Neural progenitor cell (in vitro differentiated cells): ENCODE measurements around the gene GPR68. TPM values are rescaled to one million over a fixed set of nuclear protein-coding genes. Genes with fewer than 3 reads are reported as not detected.

ENCODE experiments used
- DNase-seq: peaks from one replicate; pipeline ENCODE4 v3.0.0-alpha.2; 2016; ENCODE audit warnings: low spot score
- H2AFZ ChIP-seq: fragments of 200-600 bp; sonication (generic); replicated peaks from 2 replicates; pipeline ENCODE4 v1.6.1; 2016; ENCODE audit warnings: antibody characterized with exemption
- H3F3A ChIP-seq: fragments of 200-600 bp; sonication (generic); 2 replicates; pipeline ENCODE4 v1.6.1; 2016; ENCODE audit warnings: antibody characterized with exemption, low read depth
- H3K27ac ChIP-seq: fragments of 200-600 bp; sonication (generic); 2 replicates; pipeline ENCODE4 v1.5.1; 2016; ENCODE audit warnings: mild to moderate bottlenecking
- H3K27me3 ChIP-seq: fragments of 200-600 bp; sonication (generic); 2 replicates; pipeline ENCODE4 v1.6.1; 2016; ENCODE audit warnings: mild to moderate bottlenecking, moderate library complexity
- H3K36me3 ChIP-seq: fragments of 200-600 bp; sonication (generic); 2 replicates; pipeline ENCODE4 v1.5.1; 2016
- H3K4me1 ChIP-seq: fragments of 200-600 bp; sonication (generic); 2 replicates; pipeline ENCODE4 v1.6.1; 2016; ENCODE audit warnings: mixed run types
- H3K4me2 ChIP-seq: fragments of 200-600 bp; sonication (generic); 2 replicates; pipeline ENCODE4 v1.6.1; 2016
- H3K4me3 ChIP-seq: fragments of 200-600 bp; sonication (generic); 2 replicates; pipeline ENCODE4 v1.5.1; 2016
- H3K79me2 ChIP-seq: fragments of 200-600 bp; sonication (generic); 2 replicates; pipeline ENCODE4 v1.6.1; 2016; ENCODE audit warnings: low read depth
- H3K9ac ChIP-seq: fragments of 200-600 bp; sonication (generic); 2 replicates; pipeline ENCODE4 v1.6.1; 2016
- H3K9me3 ChIP-seq: fragments of 200-600 bp; sonication (generic); 2 replicates; pipeline ENCODE4 v1.5.1; 2016; ENCODE audit warnings: low read depth
- H4K20me1 ChIP-seq: fragments of 200-600 bp; sonication (generic); 2 replicates; pipeline ENCODE4 v1.6.1; 2016; ENCODE audit warnings: low read depth
- H3K27ac Mint-ChIP-seq: 3 replicates; pipeline ENCODE4 v1.8.0; 2021; ENCODE audit warnings: mixed read lengths
- H3K27me3 Mint-ChIP-seq: 2 replicates; pipeline ENCODE4 v1.8.0; 2022; ENCODE audit warnings: low read depth, mild to moderate bottlenecking, inconsistent platforms, moderate library complexity, mixed read lengths; ENCODE audit not compliant: insufficient read depth
- H3K36me3 Mint-ChIP-seq: 3 replicates; pipeline ENCODE4 v1.8.0; 2021; ENCODE audit warnings: mixed read lengths
- H3K4me1 Mint-ChIP-seq: 3 replicates; pipeline ENCODE4 v1.8.0; 2021; ENCODE audit warnings: mixed read lengths
- H3K4me3 Mint-ChIP-seq: 3 replicates; pipeline ENCODE4 v1.8.0; 2021; ENCODE audit warnings: mild to moderate bottlenecking, moderate library complexity, mixed read lengths
- H3K9me3 Mint-ChIP-seq: 3 replicates; pipeline ENCODE4 v1.8.0; 2020; ENCODE audit warnings: mixed read lengths
- EZH2 ChIP-seq: fragments of 200-600 bp; sonication (generic); IDR thresholded peaks from 2 replicates; pipeline ENCODE4 v1.6.1; 2017; ENCODE audit warnings: antibody characterized with exemption, mild to moderate bottlenecking, moderate library complexity
- EZH2phosphoT487 ChIP-seq: fragments of 200-600 bp; sonication (generic); IDR thresholded peaks from 2 replicates; pipeline ENCODE4 v1.6.1; 2017; ENCODE audit warnings: antibody characterized with exemption
- total RNA-seq: library from RNA; depleted of rRNA; stranded (reverse); fragments of >200 nt; gene quantifications from 2 replicates; pipeline ENCODE4 v1.2.3, GENCODE V29; 2015; ENCODE audit warnings: low replicate concordance
- TF ChIP-seq, protein P1 (sequence below): fragments of 200-600 bp; sonication (generic); IDR thresholded peaks from 2 replicates; pipeline ENCODE4 v1.5.1; 2017; ENCODE audit warnings: antibody characterized with exemption, mild to moderate bottlenecking

Gene GPR68
- total RNA-seq, 1 donor from 2014 or later: not detected

DNA sequence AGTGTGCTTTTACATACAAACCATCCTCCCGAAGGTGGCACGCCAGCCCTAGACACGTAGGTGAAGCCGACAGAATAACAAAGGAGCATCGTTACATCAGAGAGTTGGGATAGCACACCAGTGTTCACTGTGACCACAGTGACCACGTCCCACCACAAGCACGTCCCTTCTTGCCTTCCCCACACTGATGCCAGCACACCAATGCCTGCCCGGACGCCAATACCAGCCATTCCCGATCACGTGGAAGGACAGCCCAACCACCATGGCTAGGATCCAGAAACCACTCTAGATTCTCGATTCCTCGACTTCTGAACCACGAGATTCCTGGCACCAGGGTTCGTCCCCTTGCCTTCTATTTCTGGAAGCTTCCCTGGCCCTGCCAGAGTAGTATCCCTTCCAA, 48.0 kb upstream of the GPR68 start:
- no peak overlapping the region for H3K4me3 Mint-ChIP-seq
- no peaks in the 10 kb centered on the region for H3K27me3 Mint-ChIP-seq
- DNase-seq: no peak
- no peaks in the 10 kb centered on the region for H3K79me2 ChIP-seq
- H3K27me3 ChIP-seq: no peaks in the 10 kb centered on the region
- H3K4me3 ChIP-seq: no peak overlapping the region
- no peaks in the 10 kb centered on the region for H3K4me1 Mint-ChIP-seq
- H2AFZ ChIP-seq: no peak overlapping the region
- no peak overlapping the region for H3K27ac ChIP-seq
- no peak overlapping the region for H3K9ac ChIP-seq
- no peak overlapping the region for H3K4me2 ChIP-seq
- no peaks in the 10 kb centered on the region for H3K36me3 ChIP-seq
- no peaks in the 10 kb centered on the region for H3F3A ChIP-seq
- H3K9me3 ChIP-seq: no peaks in the 10 kb centered on the region
- no peaks in the 10 kb centered on the region for H3K4me1 ChIP-seq
- no peaks in the 10 kb centered on the region for H3K9me3 Mint-ChIP-seq
- TF ChIP-seq, protein P1, sequence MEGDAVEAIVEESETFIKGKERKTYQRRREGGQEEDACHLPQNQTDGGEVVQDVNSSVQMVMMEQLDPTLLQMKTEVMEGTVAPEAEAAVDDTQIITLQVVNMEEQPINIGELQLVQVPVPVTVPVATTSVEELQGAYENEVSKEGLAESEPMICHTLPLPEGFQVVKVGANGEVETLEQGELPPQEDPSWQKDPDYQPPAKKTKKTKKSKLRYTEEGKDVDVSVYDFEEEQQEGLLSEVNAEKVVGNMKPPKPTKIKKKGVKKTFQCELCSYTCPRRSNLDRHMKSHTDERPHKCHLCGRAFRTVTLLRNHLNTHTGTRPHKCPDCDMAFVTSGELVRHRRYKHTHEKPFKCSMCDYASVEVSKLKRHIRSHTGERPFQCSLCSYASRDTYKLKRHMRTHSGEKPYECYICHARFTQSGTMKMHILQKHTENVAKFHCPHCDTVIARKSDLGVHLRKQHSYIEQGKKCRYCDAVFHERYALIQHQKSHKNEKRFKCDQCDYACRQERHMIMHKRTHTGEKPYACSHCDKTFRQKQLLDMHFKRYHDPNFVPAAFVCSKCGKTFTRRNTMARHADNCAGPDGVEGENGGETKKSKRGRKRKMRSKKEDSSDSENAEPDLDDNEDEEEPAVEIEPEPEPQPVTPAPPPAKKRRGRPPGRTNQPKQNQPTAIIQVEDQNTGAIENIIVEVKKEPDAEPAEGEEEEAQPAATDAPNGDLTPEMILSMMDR: no peak
- TF ChIP-seq EZH2phosphoT487 (no peak), EZH2 (no peak)
- H3K36me3 Mint-ChIP-seq: peaks cover 22% of the 10 kb centered on the region
- H4K20me1 ChIP-seq: no peaks in the 10 kb centered on the region
- peak overlapping the region; percentile 54 for H3K27ac Mint-ChIP-seq

DNA sequence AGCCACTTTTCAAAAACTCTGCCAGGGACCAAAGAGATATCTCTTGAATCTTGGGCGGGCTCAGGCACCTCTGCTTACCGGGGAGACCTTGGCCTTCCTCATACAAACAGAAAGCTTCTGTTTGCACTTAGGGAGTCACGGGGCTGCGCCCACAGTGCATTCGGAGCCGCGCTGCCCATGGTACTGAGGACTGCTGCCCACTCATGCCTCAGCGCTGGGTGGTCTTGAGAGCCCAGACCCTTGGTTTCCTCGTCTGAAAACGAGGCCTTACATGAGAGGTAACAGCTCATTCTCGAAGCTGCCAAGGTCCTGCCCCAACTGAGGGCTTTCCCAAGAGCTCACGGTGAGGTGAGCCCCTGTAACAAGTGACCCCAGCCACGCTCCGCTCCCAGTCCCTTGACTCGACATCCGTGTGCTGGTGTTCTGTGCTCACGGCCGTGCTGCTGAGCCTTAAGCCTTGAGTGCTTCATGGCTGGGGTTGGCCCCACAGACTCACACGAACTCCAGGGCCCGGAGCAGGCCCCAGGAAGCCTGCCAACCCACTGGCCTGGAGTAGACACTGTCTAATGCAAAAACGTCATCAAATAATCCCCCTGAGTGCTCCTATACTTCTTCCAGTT, 47.4 kb upstream of the GPR68 start:
- Histone ChIP-seq H3K27ac (no peak overlapping the region), H4K20me1 (no peaks in the 10 kb centered on the region), H2AFZ (no peak overlapping the region), H3K4me1 (no peaks in the 10 kb centered on the region), H3K9ac (no peak overlapping the region), H3K27me3 (no peaks in the 10 kb centered on the region), H3K4me2 (no peak overlapping the region), H3K79me2 (no peaks in the 10 kb centered on the region), H3K4me3 (no peak overlapping the region), H3F3A (peaks cover 3% of the 10 kb centered on the region), H3K9me3 (no peaks in the 10 kb centered on the region), H3K36me3 (no peaks in the 10 kb centered on the region)
- Mint-ChIP-seq H3K27ac (no peak overlapping the region), H3K4me1 (no peaks in the 10 kb centered on the region), H3K9me3 (no peaks in the 10 kb centered on the region), H3K36me3 (peaks cover 18% of the 10 kb centered on the region), H3K4me3 (no peak overlapping the region), H3K27me3 (no peaks in the 10 kb centered on the region)
- no peak for TF ChIP-seq EZH2phosphoT487
- TF ChIP-seq, protein P1: no peak
- TF ChIP-seq EZH2: no peak
- DNase-seq: no peak

DNA sequence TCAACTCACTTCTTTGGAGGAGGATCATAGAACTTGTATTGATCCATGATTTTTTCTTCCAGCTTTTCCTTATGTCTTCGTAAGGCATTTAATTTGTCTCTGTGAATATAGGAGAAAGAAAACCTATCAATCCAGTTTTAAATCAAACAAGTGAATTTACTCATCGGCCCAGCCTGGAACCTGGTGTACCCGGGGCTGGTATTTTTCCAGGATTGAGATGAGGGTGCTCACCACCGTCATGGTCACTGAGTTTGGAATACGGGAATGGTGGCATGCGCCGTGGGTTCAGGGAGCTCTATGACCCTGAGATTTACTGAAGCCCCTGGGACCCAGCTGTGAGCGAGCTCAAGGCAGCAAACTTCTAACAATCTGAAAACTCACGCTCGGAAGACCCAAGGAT, 46.5 kb upstream of the GPR68 start:
- TF ChIP-seq EZH2phosphoT487 (no peak), EZH2 (no peak)
- TF ChIP-seq, protein P1: no peak
- no peaks in the 10 kb centered on the region for H3K36me3 ChIP-seq
- no peak overlapping the region for H3K27ac Mint-ChIP-seq

More for the DNA sequence above, 46.5 kb upstream of the GPR68 start:
- H3K4me3 ChIP-seq: no peak overlapping the region
- no peak for DNase-seq
- Mint-ChIP-seq H3K4me1 (no peaks in the 10 kb centered on the region), H3K4me3 (no peak overlapping the region), H3K9me3 (no peaks in the 10 kb centered on the region), H3K36me3 (peaks cover 14% of the 10 kb centered on the region), H3K27me3 (no peaks in the 10 kb centered on the region)
- peaks cover 8% of the 10 kb centered on the region for H3F3A ChIP-seq
- H3K27me3 ChIP-seq: no peaks in the 10 kb centered on the region
- no peak overlapping the region for H3K9ac ChIP-seq
- no peak overlapping the region for H3K4me2 ChIP-seq
- H3K9me3 ChIP-seq: no peaks in the 10 kb centered on the region
- no peak overlapping the region for H2AFZ ChIP-seq
- no peak overlapping the region for H3K27ac ChIP-seq
- no peaks in the 10 kb centered on the region for H3K4me1 ChIP-seq
- H4K20me1 ChIP-seq: no peaks in the 10 kb centered on the region
- no peaks in the 10 kb centered on the region for H3K79me2 ChIP-seq
